HEK293T (cell line): ENCODE results near the gene FRYL.

Source experiments
- ARNT ChIP-seq: fragments of 450-650 bp; IDR thresholded peaks from 2 replicates; pipeline ENCODE4 v1.6.1; 2017; ENCODE audit warnings: mild to moderate bottlenecking
- BHLHE40 ChIP-seq: fragments of 450-650 bp; IDR thresholded peaks from 2 replicates; pipeline ENCODE4 v1.6.1; 2016; ENCODE audit warnings: mild to moderate bottlenecking, moderate library complexity, borderline replicate concordance
- CTBP1 ChIP-seq: fragments of 450-650 bp; IDR thresholded peaks from 2 replicates; pipeline ENCODE4 v1.6.1; 2016; ENCODE audit warnings: borderline replicate concordance
- ELF4 ChIP-seq: fragments of 450-650 bp; IDR thresholded peaks from 2 replicates; pipeline ENCODE4 v1.6.1; 2017; ENCODE audit warnings: antibody characterized with exemption
- FOXA1 ChIP-seq: fragments of 450-650 bp; IDR thresholded peaks from 2 replicates; pipeline ENCODE4 v1.6.1; 2016; ENCODE audit warnings: mild to moderate bottlenecking
- FOXK2 ChIP-seq: fragments of 450-650 bp; IDR thresholded peaks from 2 replicates; pipeline ENCODE4 v1.6.1; 2016; ENCODE audit warnings: mild to moderate bottlenecking
- FOXM1 ChIP-seq: fragments of 450-650 bp; IDR thresholded peaks from 2 replicates; pipeline ENCODE4 v1.6.1; 2017; ENCODE audit warnings: mild to moderate bottlenecking, borderline replicate concordance
- LEF1 ChIP-seq: fragments of 450-650 bp; IDR thresholded peaks from 2 replicates; pipeline ENCODE4 v1.6.1; 2017; ENCODE audit warnings: mild to moderate bottlenecking, borderline replicate concordance
- SP1 ChIP-seq: fragments of 450-650 bp; IDR thresholded peaks from 2 replicates; pipeline ENCODE4 v1.6.1; 2017
- SUZ12 ChIP-seq: fragments of 450-650 bp; IDR thresholded peaks from 2 replicates; pipeline ENCODE4 v1.6.1; 2016; ENCODE audit warnings: mild to moderate bottlenecking
- ZNF384 ChIP-seq: fragments of 450-650 bp; IDR thresholded peaks from 2 replicates; pipeline ENCODE4 v1.6.1; 2016
- TF ChIP-seq, protein P1 (sequence below): fragments of 450-650 bp; IDR thresholded peaks from 2 replicates; pipeline ENCODE4 v1.6.1; 2016

DNA sequence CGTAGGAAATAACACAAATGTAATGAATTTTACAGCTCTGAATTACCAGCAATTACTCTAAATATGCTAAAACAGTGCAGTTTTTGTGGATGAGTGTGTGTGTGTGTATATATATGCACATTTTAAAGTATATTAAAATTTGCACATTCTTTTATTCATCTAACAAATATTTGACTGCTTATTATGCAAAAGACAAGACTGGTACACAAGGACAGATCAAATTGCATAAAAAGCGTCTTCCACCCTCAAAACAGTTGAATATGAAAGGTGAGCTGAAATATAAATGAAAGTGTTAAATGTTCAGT lies 276.1 kb downstream of the FRYL start:
- no peak for TF ChIP-seq LEF1
- TF ChIP-seq ELF4: no peak
- no peak for TF ChIP-seq FOXM1
- TF ChIP-seq, protein P1, sequence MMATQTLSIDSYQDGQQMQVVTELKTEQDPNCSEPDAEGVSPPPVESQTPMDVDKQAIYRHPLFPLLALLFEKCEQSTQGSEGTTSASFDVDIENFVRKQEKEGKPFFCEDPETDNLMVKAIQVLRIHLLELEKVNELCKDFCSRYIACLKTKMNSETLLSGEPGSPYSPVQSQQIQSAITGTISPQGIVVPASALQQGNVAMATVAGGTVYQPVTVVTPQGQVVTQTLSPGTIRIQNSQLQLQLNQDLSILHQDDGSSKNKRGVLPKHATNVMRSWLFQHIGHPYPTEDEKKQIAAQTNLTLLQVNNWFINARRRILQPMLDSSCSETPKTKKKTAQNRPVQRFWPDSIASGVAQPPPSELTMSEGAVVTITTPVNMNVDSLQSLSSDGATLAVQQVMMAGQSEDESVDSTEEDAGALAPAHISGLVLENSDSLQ: no peak
- no peak for TF ChIP-seq ZNF384
- TF ChIP-seq CTBP1: no peak
- no peak for TF ChIP-seq SP1
- no peak for TF ChIP-seq FOXK2
- TF ChIP-seq ARNT: no peak
- no peak for TF ChIP-seq BHLHE40
- no peak for TF ChIP-seq SUZ12
- TF ChIP-seq FOXA1: no peak
